Renal pelvis (tissue), 4 donors: ENCODE results near the gene SLC1A7. TPM values are rescaled to one million over a fixed set of nuclear protein-coding genes. Genes with fewer than 3 reads are reported as not detected.

Source experiments
- DNase-seq: peaks from one replicate; pipeline ENCODE4 v3.0.0-alpha.2; 2013
- polyA plus RNA-seq, 3 donors: library from polyadenylated mRNA; unstranded; fragments of 120-200 nt; gene quantifications; one replicate each; pipeline ENCODE4 v1.2.1, GENCODE V29; 2013; ENCODE audit not compliant: insufficient read length in 3 of 3

Gene SLC1A7
- polyA plus RNA-seq, 3 donors: 0.08 to 0.09 (median 0.09) TPM

GRCh38 chr1:53062708-53063591 is 79.5 kb downstream of the SLC1A7 start:
- DNase-seq: no peak

GRCh38 chr1:53061859-53062707 is 80.4 kb downstream of the SLC1A7 start, which contains the start of gene PODN:
PODN (plus strand) TSS chr1:53062213; CDS start chr1:53069856, 7,643 bp downstream.
- no peak for DNase-seq

GRCh38 chr1:53061123-53061858 is 81.1 kb downstream of the SLC1A7 start:
- DNase-seq: no peak

- DNase-seq: no peak
Measured at GRCh38 chr1:53060579-53060978, 81.9 kb downstream of the SLC1A7 start.

GRCh38 chr1:53057127-53057526 is 85.3 kb downstream of the SLC1A7 start:
- DNase-seq: no peak

GRCh38 chr1:53051676-53052075 is 90.8 kb downstream of the SLC1A7 start:
- no peak for DNase-seq

GRCh38 chr1:53050310-53050709 is 92.1 kb downstream of the SLC1A7 start:
- no peak for DNase-seq

GRCh38 chr1:53049574-53049967 is 92.9 kb downstream of the SLC1A7 start:
- no peak for DNase-seq

GRCh38 chr1:53048960-53049573 is 93.4 kb downstream of the SLC1A7 start:
- no peak for DNase-seq

- DNase-seq: no peak
Measured at GRCh38 chr1:53047737-53048736, 94.4 kb downstream of the SLC1A7 start.

GRCh38 chr1:53046930-53047329 is 95.5 kb downstream of the SLC1A7 start:
- no peak for DNase-seq

GRCh38 chr1:53044926-53045325 is 97.5 kb downstream of the SLC1A7 start:
- no peak for DNase-seq

- DNase-seq: no peak
Measured at GRCh38 chr1:53043271-53043670, 99.2 kb downstream of the SLC1A7 start.

GRCh38 chr1:53038566-53038965 is 103.9 kb downstream of the SLC1A7 start:
- DNase-seq: no peak

Other genes starting within 250 kb of the SLC1A7 start
- 100 to 1,000 TPM; 109 to 300 (median 255) TPM for gene ECHDC2, start 220.9 kb downstream of the SLC1A7 start, polyA plus RNA-seq
- gene SCP2, start 215.4 kb downstream of the SLC1A7 start, polyA plus RNA-seq: 100 to 1,000 TPM; 174 to 194 (median 191) TPM
- gene PODN, start 80.4 kb downstream of the SLC1A7 start, polyA plus RNA-seq: 1 to 10 TPM; 1.6 to 2.0 (median 1.7) TPM
- gene CPT2, start 54.2 kb upstream of the SLC1A7 start, polyA plus RNA-seq: 10 to 100 TPM; 27.8 to 32.7 (median 32.1) TPM
- 10 to 100 TPM; 93.9 to 98.2 (median 97.0) TPM for gene CZIB, start 78.0 kb upstream of the SLC1A7 start, polyA plus RNA-seq
- 10 to 100 TPM; 74.4 to 91.3 (median 90.1) TPM for gene MAGOH, start 95.9 kb upstream of the SLC1A7 start, polyA plus RNA-seq
- gene LRP8, start 185.4 kb upstream of the SLC1A7 start, polyA plus RNA-seq: 1 to 10 TPM; 7.2 to 8.5 (median 7.3) TPM